Transverse colon (tissue), 3 donors: Measurements from ENCODE around the gene TLL2.

Experiments used
- POLR2A ChIP-seq: fragments of 450-650 bp; IDR thresholded peaks from one replicate; pipeline ENCODE4 v1.6.1; 2016; ENCODE audit warnings: antibody characterized with exemption, mild to moderate bottlenecking, moderate library complexity
- TF ChIP-seq, protein P1 (sequence below), 5 experiments: fragments of 200-600 bp in 3 of 5; fragments of 450-650 bp in 2 of 5; sonication (generic) in 3 of 5; IDR thresholded peaks; 1 replicate in 2 of 5; 2 replicates in 3 of 5; pipeline ENCODE4 v1.5.1; 2016 to 2017; ENCODE audit warnings: antibody characterized with exemption in 5 of 5, inconsistent platforms in 3 of 5, mild to moderate bottlenecking in 2 of 5, moderate library complexity in 1 of 5

DNA sequence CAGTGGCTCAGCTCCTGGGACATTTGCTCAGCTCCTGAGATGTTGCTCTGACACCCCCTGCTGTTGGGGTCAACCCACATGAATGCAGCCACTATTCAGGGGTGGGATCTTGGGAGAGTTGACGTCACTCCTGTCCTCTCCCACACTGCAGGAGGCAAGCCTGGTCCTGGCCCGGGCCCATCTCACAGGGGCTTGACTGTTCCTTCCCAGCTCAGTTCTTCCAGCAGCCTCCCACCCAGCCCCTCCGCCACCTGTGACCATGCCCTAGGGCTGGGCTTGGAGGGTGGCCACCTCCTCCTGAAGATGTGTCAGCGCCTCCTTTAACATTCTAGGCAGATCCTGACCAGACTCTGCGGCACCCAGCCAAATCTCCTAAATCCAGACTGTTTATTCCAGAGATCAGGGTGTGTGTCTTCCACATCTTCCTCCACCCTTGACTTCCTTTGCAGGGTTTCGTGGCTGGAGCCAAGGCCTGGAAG lies 135.9 kb downstream of the TLL2 start:
- TF ChIP-seq, protein P1, sequence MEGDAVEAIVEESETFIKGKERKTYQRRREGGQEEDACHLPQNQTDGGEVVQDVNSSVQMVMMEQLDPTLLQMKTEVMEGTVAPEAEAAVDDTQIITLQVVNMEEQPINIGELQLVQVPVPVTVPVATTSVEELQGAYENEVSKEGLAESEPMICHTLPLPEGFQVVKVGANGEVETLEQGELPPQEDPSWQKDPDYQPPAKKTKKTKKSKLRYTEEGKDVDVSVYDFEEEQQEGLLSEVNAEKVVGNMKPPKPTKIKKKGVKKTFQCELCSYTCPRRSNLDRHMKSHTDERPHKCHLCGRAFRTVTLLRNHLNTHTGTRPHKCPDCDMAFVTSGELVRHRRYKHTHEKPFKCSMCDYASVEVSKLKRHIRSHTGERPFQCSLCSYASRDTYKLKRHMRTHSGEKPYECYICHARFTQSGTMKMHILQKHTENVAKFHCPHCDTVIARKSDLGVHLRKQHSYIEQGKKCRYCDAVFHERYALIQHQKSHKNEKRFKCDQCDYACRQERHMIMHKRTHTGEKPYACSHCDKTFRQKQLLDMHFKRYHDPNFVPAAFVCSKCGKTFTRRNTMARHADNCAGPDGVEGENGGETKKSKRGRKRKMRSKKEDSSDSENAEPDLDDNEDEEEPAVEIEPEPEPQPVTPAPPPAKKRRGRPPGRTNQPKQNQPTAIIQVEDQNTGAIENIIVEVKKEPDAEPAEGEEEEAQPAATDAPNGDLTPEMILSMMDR (IDR thresholded peaks at IDR 0.05) = no peak
- no peak for TF ChIP-seq POLR2A
